ENCODE data around the gene DLG2. TPM values are rescaled to one million over a fixed set of nuclear protein-coding genes. Genes with fewer than 3 reads are reported as not detected.

DLG2 gene
- total and polyA plus RNA-seq, 12 donors: 1.0 to 14.8 (median 7.4) TPM

DNA sequence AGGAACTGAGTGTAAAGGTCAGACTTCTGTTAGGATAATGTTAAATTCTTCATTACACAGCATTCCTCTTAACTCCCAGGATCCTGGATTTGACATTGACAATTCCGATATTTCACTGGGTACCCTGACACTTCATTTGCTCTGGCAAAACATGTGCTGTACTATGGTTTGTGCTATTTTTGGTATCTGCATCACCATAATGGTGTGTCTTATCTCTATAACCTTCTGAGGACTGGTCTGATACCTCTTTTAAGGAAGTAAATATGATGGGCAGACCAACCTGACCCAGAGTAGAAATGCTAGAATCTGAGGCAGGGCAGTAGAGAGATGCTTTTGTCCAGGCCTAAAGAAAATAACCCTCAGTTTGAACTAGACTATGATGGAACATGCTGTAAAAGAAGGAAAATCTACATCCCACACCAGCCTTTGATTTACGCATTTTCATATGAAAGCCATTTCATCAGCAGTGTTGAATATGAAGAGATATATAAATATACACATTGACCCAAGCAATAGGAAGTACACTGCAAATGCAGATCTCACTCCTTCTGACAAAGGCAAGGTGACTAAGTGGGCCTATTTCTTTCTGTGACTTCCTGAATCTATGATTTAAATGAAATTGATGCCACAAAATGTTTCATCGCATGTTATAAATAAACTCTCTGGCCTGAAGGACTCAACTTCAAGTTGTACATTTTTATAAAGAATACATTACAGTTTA is 966.7 kb downstream of the DLG2 start:
- peak in 2 of 8 donors; percentile 57 to 61 for ATAC-seq
- Histone ChIP-seq H3K9me3 (no peaks in the 10 kb centered on the region), H3K4me1 (no peaks in the 10 kb centered on the region), H3K36me3 (no peaks in the 10 kb centered on the region), H3K27me3 (no peaks in the 10 kb centered on the region), H3K27ac (no peak overlapping the region), H3K4me3 (no peak overlapping the region)
- WGBS, 2 donors: 87 to 88% methylated on average over 3 of the region's 3 CpGs
- no peak for TF ChIP-seq CTCF (IDR thresholded peaks at IDR 0.05)
- no peak for DNase-seq
- intact Hi-C loops (cut with DNase I): no loop called here

GRCh38 chr11:84655712-84656111 is 971.4 kb downstream of the DLG2 start:
- DNase-seq: no peak
- Histone ChIP-seq H3K4me3 (no peak overlapping the region), H3K9me3 (no peaks in the 10 kb centered on the region), H3K27me3 (no peaks in the 10 kb centered on the region), H3K27ac (no peak overlapping the region), H3K36me3 (no peaks in the 10 kb centered on the region), H3K4me1 (no peaks in the 10 kb centered on the region)
- WGBS, 2 donors: 84 to 93% methylated on average over 1 of the region's 1 CpG
- no peak for TF ChIP-seq CTCF (IDR thresholded peaks at IDR 0.05)
- intact Hi-C loops (cut with DNase I): no loop called here
- ATAC-seq: no peak

- TF ChIP-seq CTCF (IDR thresholded peaks at IDR 0.05): no peak
- Histone ChIP-seq H3K36me3 (no peaks in the 10 kb centered on the region), H3K27ac (no peak overlapping the region), H3K27me3 (no peaks in the 10 kb centered on the region), H3K4me3 (no peak overlapping the region), H3K9me3 (no peaks in the 10 kb centered on the region), H3K4me1 (no peaks in the 10 kb centered on the region)
- DNase-seq: no peak
- intact Hi-C loops (cut with DNase I): no loop called here
- 48 to 57% methylated on average over 5 of the region's 5 CpGs for WGBS, 2 donors
- ATAC-seq: no peak
These were observed 978.7 kb downstream of the DLG2 start for GRCh38 chr11:84648471-84648870.

- no peaks in the 10 kb centered on the region for H3K9me3 ChIP-seq
- DNase-seq (no peak), ATAC-seq (no peak)
- no peaks in the 10 kb centered on the region for H3K4me1 ChIP-seq
- no peak for TF ChIP-seq CTCF (IDR thresholded peaks at IDR 0.05)
- no peaks in the 10 kb centered on the region for H3K36me3 ChIP-seq
- H3K27me3 ChIP-seq: no peaks in the 10 kb centered on the region
- H3K27ac ChIP-seq: no peak overlapping the region
- H3K4me3 ChIP-seq: no peak overlapping the region
- intact Hi-C loops (cut with DNase I): no loop called here
- WGBS, 2 donors: 66 to 71% methylated on average over 5 of the region's 5 CpGs
These were observed 981.0 kb downstream of the DLG2 start for GRCh38 chr11:84645988-84646694.

Measured in heart right ventricle (tissue), 16 donors.